NCI-H226 (cell line): ENCODE results near the gene EIF2A.
A peak's percentile ranks its signal among the peaks of the same experiment; 100 is the strongest.
"Not testable (repeated sequence)": the region's sequence is repeated elsewhere in the genome, so short reads cannot be mapped to it uniquely, and the experiment has no call there.

Source experiments
- DNase-seq: peaks from one replicate; pipeline ENCODE4 v3.0.0-alpha.2; 2015

Gene EIF2A

DNA sequence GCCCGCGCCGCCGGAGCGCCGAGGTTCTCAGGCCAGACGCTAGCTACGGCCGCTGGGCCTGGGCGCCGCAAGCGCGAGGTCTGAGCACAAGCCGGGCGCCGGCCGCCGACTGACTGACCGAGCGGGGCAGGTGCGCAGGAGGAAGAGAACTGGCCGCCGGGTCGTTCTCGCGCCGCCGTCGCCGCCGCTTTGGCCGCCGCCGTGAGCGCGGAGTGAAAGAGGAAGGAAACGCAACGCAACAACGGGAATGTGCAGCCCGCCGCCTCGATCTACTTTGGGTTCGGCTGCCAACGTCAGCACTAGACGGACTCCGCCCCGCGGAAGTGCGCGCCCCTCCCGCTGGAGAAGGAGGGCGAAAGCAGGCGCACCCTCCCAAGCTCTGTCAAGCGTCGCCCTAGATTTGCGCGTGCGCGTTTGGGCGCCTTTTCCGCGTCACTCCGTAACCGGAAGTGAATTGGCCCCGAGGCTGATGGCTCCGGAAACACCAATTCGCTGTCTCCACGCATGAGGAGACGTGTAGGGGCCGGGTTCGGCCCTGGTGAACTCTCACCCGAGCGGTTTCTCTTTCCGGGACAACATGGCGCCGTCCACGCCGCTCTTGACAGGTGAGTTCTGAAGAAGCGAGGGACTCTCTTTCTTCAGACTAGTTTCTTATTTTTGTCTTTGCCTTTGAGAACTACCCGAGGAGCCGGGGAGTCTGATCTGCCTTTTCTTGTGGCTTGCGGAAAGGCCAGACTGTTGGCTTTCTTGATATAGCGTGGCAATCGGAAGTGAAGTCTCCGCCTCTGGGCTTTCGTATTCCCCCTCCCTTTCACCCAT is at the start of gene EIF2A, which contains the start of gene SERP1:
Gene EIF2A, plus strand, starts transcription at position 562 of the 819 bp plus-strand sequence. Its CDS starts 16 bp downstream, at position 578.
Gene SERP1, minus strand, starts transcription at position 271 of the 819 bp plus-strand sequence. CDS start 361 bp downstream, outside the sequence.
- peak; percentile 99 for DNase-seq

GRCh38 chr3:150497956-150498355 is 48.6 kb upstream of the EIF2A start:
- DNase-seq: no peak

GRCh38 chr3:150500960-150501359 is 45.6 kb upstream of the EIF2A start:
- not testable (repeated sequence) for DNase-seq

GRCh38 chr3:150503402-150504099 is 43.0 kb upstream of the EIF2A start:
- DNase-seq: no peak

DNA sequence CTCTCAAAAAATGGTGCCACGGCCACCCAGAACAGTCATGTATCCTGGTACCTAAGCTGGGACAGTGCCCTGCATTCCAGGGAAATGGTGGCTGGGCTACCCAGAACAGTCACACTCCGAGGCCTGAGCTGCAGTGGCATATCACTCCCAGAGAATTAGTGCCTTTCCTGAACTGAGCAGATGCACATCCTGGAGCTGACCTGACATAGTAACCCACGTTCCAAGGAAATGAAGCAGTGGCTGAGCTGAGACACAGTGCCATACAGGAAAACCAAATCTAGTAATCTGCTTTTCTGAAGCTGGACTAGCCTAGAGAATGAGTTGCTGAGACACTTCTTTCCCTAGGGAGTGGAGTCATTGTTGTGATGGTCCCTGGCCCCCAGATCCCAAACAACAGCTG is 42.1 kb upstream of the EIF2A start:
- no peak for DNase-seq

DNA sequence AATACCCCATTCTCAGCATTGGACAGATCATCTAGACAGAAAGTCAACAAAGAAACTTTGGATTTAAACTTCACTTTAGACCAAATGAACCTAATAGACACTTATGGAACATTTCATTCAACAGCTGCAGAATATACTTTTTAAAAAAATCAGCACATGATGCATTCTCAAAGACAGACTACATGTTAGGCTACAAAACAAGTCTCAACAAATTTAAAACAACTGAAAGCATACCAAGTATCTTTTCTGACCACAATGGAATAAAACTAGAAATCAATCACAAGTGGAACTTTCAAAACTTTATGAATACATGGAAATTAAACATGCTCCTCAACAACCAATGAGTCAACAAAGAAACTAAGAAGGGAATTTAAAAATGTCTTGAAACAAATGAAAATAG is 38.2 kb upstream of the EIF2A start:
- no peak for DNase-seq

DNA sequence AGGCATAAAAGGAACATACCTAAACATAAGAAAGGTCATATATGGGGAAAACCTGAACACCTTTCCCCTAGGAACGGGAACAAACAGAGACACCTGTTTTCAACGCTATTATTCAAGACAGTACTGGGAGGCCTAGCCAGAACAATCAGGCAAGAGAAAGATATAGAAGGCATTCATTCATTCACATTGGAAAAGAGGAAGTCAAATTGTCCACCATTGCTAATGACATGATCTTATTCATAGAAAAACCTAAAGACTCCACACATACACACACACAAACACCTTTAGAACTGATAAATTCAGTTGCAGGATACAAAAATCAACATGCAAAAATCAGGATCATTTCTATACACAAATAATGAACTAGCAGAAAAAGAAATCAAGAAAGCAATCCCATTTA is 36.8 kb upstream of the EIF2A start:
- DNase-seq: no peak

- no peak for DNase-seq
Observed at GRCh38 chr3:150511122-150511821, 35.3 kb upstream of the EIF2A start.

DNA sequence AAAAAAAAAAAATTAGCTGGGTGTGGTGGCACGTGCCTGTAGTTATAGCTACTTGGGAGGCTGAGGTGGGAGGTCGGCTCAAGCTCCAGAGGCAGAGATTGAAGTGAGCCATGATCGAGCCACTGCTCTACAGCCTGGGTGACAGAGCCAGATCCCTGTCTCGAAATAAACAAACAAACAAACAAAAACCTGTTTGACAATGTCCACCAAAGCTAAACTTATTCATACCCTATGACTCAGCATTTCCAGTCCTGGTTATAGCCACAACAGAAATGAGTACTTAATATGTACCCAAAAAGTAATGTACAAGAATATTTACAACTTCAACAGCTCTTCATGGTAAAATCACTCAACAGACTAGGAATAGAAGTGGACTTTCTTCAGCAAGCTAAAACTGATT is 31.4 kb upstream of the EIF2A start:
- DNase-seq: no peak

DNA sequence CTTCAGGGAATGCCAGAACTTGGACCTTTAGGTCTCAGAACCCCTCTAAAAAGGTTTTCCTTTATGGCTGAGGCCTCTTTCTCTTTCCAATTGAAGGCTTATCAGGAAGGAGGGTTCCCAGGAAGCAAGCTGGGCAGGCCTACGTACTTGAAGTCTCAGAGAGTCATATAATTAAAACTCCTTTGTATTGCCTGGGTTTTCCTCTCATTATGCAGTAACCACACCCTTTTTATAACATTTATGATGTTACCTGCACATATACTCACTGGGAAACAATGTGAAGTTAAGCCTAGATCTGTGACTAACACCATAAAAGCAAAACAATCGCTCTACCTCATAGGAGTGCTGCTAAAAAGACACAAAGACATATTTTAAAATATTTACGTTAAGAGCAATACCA is 27.6 kb upstream of the EIF2A start:
- DNase-seq: no peak

- DNase-seq: no peak
Observed at GRCh38 chr3:150520408-150520807, 26.2 kb upstream of the EIF2A start.

DNA sequence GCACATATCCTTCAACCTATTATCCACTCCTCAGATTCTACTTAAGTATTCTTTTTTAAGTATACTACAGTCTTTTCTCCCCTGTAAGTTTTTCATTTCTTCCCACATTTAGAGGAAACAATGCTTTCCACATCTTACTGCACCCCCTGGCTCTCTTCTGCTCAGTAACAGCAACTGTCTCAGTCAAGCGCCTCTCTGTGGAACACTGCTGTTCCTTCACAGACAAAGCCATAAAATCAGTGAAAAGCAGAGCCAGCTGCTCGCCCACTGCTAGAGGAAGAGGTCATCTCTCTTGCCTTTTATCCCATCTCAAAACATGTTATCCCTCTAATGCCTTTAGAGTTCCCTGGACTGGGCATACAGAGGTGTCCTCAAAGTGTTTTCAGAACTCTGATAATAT is 25.1 kb upstream of the EIF2A start:
- no peak for DNase-seq

GRCh38 chr3:150523538-150523937 is 23.0 kb upstream of the EIF2A start:
- no peak for DNase-seq

DNA sequence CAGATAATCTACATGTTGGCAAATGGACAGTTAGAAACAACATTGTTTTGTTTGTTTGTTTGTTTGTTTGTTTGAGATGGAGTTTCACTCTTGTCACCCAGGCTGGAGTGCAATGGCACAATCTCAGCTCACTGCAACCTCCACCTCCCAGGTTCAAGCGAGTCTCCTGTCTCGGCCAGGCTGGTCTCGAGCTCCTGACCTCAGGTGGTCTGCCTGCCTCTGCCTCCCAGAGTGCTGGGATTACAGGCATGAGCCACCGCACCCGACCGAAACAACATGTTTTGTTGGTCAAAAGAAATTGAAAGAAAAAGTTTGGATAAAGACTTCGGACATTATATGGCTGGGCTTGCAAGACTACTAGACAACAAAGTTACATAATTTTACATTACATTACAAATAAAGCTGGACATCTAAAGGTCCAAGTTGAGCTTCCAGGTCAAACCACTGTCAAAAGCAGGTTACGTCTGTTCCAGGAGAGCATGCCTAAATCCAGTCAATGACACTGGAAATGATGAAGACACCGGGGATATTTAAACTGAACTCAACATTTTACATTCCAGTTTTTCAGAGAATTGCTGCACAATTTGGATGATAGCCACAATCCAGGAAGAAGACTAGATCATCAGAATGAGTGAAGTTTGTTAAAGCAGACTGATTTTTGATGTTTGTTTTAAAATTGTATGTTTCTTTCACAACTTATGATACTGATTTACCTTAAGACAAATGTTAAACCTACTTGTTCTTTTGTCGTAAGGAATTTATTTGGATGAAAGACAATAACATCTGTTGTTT is 18.9 kb upstream of the EIF2A start:
- no peak for DNase-seq

DNA sequence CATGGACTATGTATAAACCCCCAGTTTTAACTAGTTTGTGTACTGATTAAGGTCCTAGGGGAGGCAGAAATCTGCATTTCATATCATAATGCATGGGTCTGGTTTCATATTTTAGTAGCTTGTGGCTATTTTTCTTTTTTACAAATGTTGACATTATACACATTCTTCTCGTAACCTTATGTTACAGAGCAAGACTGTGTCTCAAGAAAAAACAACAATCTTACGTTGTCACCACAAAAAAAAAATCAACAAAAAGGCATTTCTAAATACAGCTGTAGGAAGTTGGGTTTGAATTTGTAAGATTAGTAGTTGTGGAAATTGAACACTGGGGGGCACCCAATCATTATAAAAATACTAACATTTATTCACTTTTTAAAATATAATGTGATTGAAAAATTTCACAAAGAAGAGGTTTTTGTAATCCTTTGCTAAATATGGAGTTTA is 18.2 kb upstream of the EIF2A start:
- no peak for DNase-seq

DNA sequence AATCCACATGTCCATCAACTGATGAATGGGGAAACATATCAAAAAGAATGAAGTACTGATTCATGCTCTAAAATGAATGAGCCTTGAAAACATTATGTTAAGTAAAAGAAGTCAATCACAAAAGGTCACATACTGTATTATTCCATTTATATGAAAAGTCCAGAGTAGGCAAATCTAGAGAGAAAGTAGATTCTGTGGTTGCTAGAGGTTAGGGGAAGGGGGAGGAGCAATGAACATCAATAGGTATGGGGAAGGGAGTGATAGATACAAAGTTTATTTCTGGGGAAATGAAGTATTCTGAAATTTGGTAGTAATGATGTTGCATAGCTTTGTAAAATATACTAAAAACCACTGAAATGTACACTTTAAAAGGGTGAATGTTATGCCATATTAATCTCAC is 14.8 kb upstream of the EIF2A start:
- no peak for DNase-seq

DNA sequence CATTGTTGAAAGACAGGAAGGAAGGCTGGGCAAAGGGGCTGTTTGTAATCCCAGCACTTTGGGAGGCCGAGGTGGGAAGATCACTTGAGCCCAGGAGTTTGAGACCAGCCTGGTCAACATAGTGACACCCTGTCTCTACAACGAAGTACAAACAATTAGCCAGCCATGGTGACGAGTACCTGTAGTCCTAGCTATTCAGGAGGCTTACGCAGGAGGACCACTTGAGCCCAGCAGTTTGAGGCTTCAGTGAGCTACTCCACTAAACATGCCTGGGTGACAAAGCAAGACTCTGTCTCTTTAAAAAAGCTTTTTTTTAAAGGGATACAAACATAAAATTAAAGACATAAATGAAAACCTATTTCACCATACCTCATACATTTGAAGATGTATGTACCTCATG is 11.4 kb upstream of the EIF2A start:
- no peak for DNase-seq

- DNase-seq: no peak
Observed at GRCh38 chr3:150538324-150539208, 8.0 kb upstream of the EIF2A start.

GRCh38 chr3:150540297-150540696 is 6.3 kb upstream of the EIF2A start:
- DNase-seq: no peak

GRCh38 chr3:150540991-150541390 is 5.6 kb upstream of the EIF2A start:
- no peak for DNase-seq

GRCh38 chr3:150543128-150543527 is 3.5 kb upstream of the EIF2A start:
- DNase-seq: no peak

GRCh38 chr3:150543531-150543930 is 3.1 kb upstream of the EIF2A start:
- no peak for DNase-seq
